ENCODE results near the gene TMEM219. TPM values are rescaled to one million over a fixed set of nuclear protein-coding genes. Genes with fewer than 3 reads are reported as not detected.

Gene TMEM219
- total and polyA plus RNA-seq, 9 of the 15 experiments (the other 6 are each of a cell fraction or from before 2014, with no cell fraction given): 35.3 to 62.8 (median 55.5) TPM

- TF ChIP-seq CREB5 (CRISPR knock-in tag; IDR thresholded peaks at IDR 0.05) (no peak), ZFX (CRISPR knock-in tag; IDR thresholded peaks at IDR 0.05) (no peak), ZNF407 (IDR thresholded peaks at IDR 0.05; ENCODE audit: low read depth) (peak; percentile 93), RNF2 (IDR thresholded peaks at IDR 0.05) (peak; percentile 58; the same call in 1 of the 2 replicates), HINFP (tag; conservative IDR thresholded peaks at IDR 0.05; ENCODE audit: low read depth) (peak; percentile 61; the same call in 1 of the 2 replicates), PBX2 (CRISPR knock-in tag; IDR thresholded peaks at IDR 0.05; ENCODE audit: low read depth) (peak; percentile 34; the same call in 1 of the 2 replicates), PBX2 (tag; conservative IDR thresholded peaks at IDR 0.05; ENCODE audit: low read depth) (0 out of 2 replicates have a peak, but pooled peaks have one; percentile 32), KLF6 (CRISPR knock-in tag; IDR thresholded peaks at IDR 0.05; ENCODE audit: borderline replicate concordance) (no peak), NKRF (IDR thresholded peaks at IDR 0.05; ENCODE audit: borderline replicate concordance) (peak; percentile 83; the same call in 1 of the 2 replicates), XRCC4 (IDR thresholded peaks at IDR 0.05; ENCODE audit: extremely low read depth, insufficient read depth, insufficient read length) (no peak), ZNF124 (CRISPR knock-in tag; IDR thresholded peaks at IDR 0.05) (no peak)
Observed at GRCh38 chr16:29995324-29995910, 33.5 kb downstream of the TMEM219 start, which contains the start of gene HIRIP3 (continued).
